Breast epithelium (tissue), 3 donors: ENCODE measurements around the gene IL18RAP.

Experiments used
- CTCF ChIP-seq, 3 donors: fragments of 450-650 bp; IDR thresholded peaks; one replicate each; pipeline ENCODE4 v1.5.1; 2016 to 2017; ENCODE audit warnings: antibody characterized with exemption in 3 of 3, mild to moderate bottlenecking in 3 of 3, moderate library complexity in 3 of 3
- POLR2A ChIP-seq: fragments of 450-650 bp; IDR thresholded peaks from one replicate; pipeline ENCODE4 v1.6.1; 2016; ENCODE audit warnings: antibody characterized with exemption, mild to moderate bottlenecking, moderate library complexity
- POLR2AphosphoS5 ChIP-seq, 3 donors: sonication (generic); formaldehyde crosslinking; IDR thresholded peaks; one replicate each; pipeline ENCODE4 v1.6.1; 2017; ENCODE audit warnings: antibody characterized with exemption in 3 of 3

- TF ChIP-seq CTCF (IDR thresholded peaks at IDR 0.05) (no peak), POLR2A (no peak), POLR2AphosphoS5 (IDR thresholded peaks at IDR 0.05) (no peak)
These were observed 2.7 kb upstream of the IL18RAP start for GRCh38 chr2:102420290-102420689.
